HEK293 (cell line): ENCODE results near the gene ANO8.
A peak's percentile ranks its signal among the peaks of the same experiment; 100 is the strongest.

Experiments
- CTCF ChIA-PET: fragments of 350-600 bp; formaldehyde crosslinking; extraction: SDS; loops from one replicate; lab custom pipeline; 2021; ENCODE audit warnings: antibody characterized with exemption; lab: Yijun Ruan, JAX
- POLR2A ChIA-PET: fragments of 300-600 bp; formaldehyde crosslinking; extraction: SDS; loops from one replicate; lab custom pipeline; 2020; ENCODE audit warnings: antibody characterized with exemption, inconsistent platforms; lab: Yijun Ruan, JAX
- H3K27ac ChIP-seq: fragments of 200-500 bp; sonication (Bioruptor generic); 2 replicates; pipeline ENCODE4 v1.5.1; 2014; ENCODE audit warnings: low read depth, low read length, control low read depth, inconsistent platforms; ENCODE audit errors: extremely low read depth
- H3K36me3 ChIP-seq, 2 experiments: fragments of 200-500 bp in 1 of 2; sonication (Bioruptor generic) in 1 of 2; 1 replicate in 1 of 2; 2 replicates in 1 of 2; pipeline ENCODE4 v1.5.1; 2014 to 2017; ENCODE audit warnings: inconsistent platforms in 2 of 2, low read length in 2 of 2; ENCODE audit not compliant: control insufficient read depth in 2 of 2, insufficient read depth in 1 of 2
- H3K4me1 ChIP-seq: fragments of 200-500 bp; sonication (Bioruptor generic); 2 replicates; pipeline ENCODE4 v1.5.1; 2014; ENCODE audit warnings: mild to moderate bottlenecking, low read length, inconsistent platforms; ENCODE audit not compliant: control insufficient read depth, insufficient read depth
- H3K4me3 ChIP-seq: 2 replicates; pipeline ENCODE4 v1.5.1; 2011; ENCODE audit warnings: low read depth, mild to moderate bottlenecking, control low read depth, low read length, moderate library complexity
- H3K9me3 ChIP-seq: fragments of 200-500 bp; sonication (Bioruptor generic); 2 replicates; pipeline ENCODE4 v1.5.1; 2014; ENCODE audit warnings: low read depth, low read length, inconsistent platforms; ENCODE audit not compliant: control insufficient read depth, insufficient read depth
- FEZF1 ChIP-seq: fragments of 450-650 bp; formaldehyde crosslinking; IDR thresholded peaks from 2 replicates; pipeline ENCODE4 v1.5.1; 2016; ENCODE audit warnings: missing biosample characterization, missing genetic modification characterization
- GFI1B ChIP-seq: fragments of 450-650 bp; formaldehyde crosslinking; IDR thresholded peaks from 2 replicates; pipeline ENCODE4 v1.5.1; 2016; ENCODE audit warnings: missing biosample characterization, missing genetic modification characterization
- GLIS1 ChIP-seq: fragments of 450-650 bp; formaldehyde crosslinking; IDR thresholded peaks from 2 replicates; pipeline ENCODE4 v1.5.1; 2016; ENCODE audit warnings: missing biosample characterization, missing genetic modification characterization
- GLIS2 ChIP-seq: fragments of 450-650 bp; formaldehyde crosslinking; IDR thresholded peaks from 2 replicates; pipeline ENCODE4 v1.5.1; 2016; ENCODE audit warnings: missing biosample characterization, missing genetic modification characterization
- IKZF3 ChIP-seq: fragments of 450-650 bp; IDR thresholded peaks from 2 replicates; pipeline ENCODE4 v1.5.0; 2018; ENCODE audit warnings: missing biosample characterization, mild to moderate bottlenecking, missing genetic modification characterization, moderate library complexity
- SCRT2 ChIP-seq: fragments of 450-650 bp; formaldehyde crosslinking; IDR thresholded peaks from 2 replicates; pipeline ENCODE4 v1.5.1; 2016; ENCODE audit warnings: missing biosample characterization, missing genetic modification characterization
- SP2 ChIP-seq: fragments of 450-650 bp; formaldehyde crosslinking; IDR thresholded peaks from 2 replicates; pipeline ENCODE4 v1.5.1; 2016; ENCODE audit warnings: missing biosample characterization, missing genetic modification characterization
- ZBTB17 ChIP-seq: fragments of 450-650 bp; formaldehyde crosslinking; IDR thresholded peaks from 2 replicates; pipeline ENCODE4 v1.5.1; 2016; ENCODE audit warnings: missing biosample characterization, missing genetic modification characterization
- ZFP3 ChIP-seq: fragments of 450-650 bp; formaldehyde crosslinking; IDR thresholded peaks from 2 replicates; pipeline ENCODE4 v1.5.1; 2016; ENCODE audit warnings: low read depth, missing biosample characterization, missing genetic modification characterization
- ZNF16 ChIP-seq: fragments of 450-650 bp; formaldehyde crosslinking; IDR thresholded peaks from 2 replicates; pipeline ENCODE4 v1.5.1; 2016; ENCODE audit warnings: low read depth, missing biosample characterization, missing genetic modification characterization
- ZNF391 ChIP-seq: fragments of 450-650 bp; formaldehyde crosslinking; IDR thresholded peaks from 2 replicates; pipeline ENCODE4 v1.5.1; 2016; ENCODE audit warnings: low read depth, missing biosample characterization, missing genetic modification characterization, borderline replicate concordance
- ZNF501 ChIP-seq: fragments of 450-650 bp; formaldehyde crosslinking; IDR thresholded peaks from 2 replicates; pipeline ENCODE4 v1.5.1; 2016; ENCODE audit warnings: missing biosample characterization, missing genetic modification characterization
- ZNF585B ChIP-seq: fragments of 450-650 bp; formaldehyde crosslinking; IDR thresholded peaks from 2 replicates; pipeline ENCODE4 v1.5.1; 2016; ENCODE audit warnings: missing biosample characterization, missing genetic modification characterization
- ZNF600 ChIP-seq: fragments of 450-650 bp; formaldehyde crosslinking; IDR thresholded peaks from 2 replicates; pipeline ENCODE4 v1.5.1; 2016; ENCODE audit warnings: missing biosample characterization, missing genetic modification characterization
- ZNF626 ChIP-seq: fragments of 450-650 bp; sonication (Bioruptor Pico); formaldehyde crosslinking; IDR thresholded peaks from 2 replicates; pipeline ENCODE4 v1.5.1; 2018; ENCODE audit warnings: missing biosample characterization, missing genetic modification characterization, inconsistent platforms
- ZNF785 ChIP-seq: fragments of 450-650 bp; formaldehyde crosslinking; IDR thresholded peaks from 2 replicates; pipeline ENCODE4 v1.5.1; 2016; ENCODE audit warnings: missing biosample characterization, missing genetic modification characterization
- ZNF791 ChIP-seq: fragments of 450-650 bp; formaldehyde crosslinking; IDR thresholded peaks from 2 replicates; pipeline ENCODE4 v1.5.1; 2016; ENCODE audit warnings: missing biosample characterization, missing genetic modification characterization
- ZSCAN16 ChIP-seq: fragments of 450-650 bp; formaldehyde crosslinking; IDR thresholded peaks from 2 replicates; pipeline ENCODE4 v1.5.1; 2016; ENCODE audit warnings: missing biosample characterization, missing genetic modification characterization
- TF ChIP-seq, protein P1 (sequence below): fragments of 450-650 bp; formaldehyde crosslinking; IDR thresholded peaks from 2 replicates; pipeline ENCODE4 v1.5.1; 2017; ENCODE audit warnings: missing biosample characterization, missing genetic modification characterization
- TF ChIP-seq, protein P2 (sequence below): fragments of 450-650 bp; formaldehyde crosslinking; IDR thresholded peaks from 2 replicates; pipeline ENCODE4 v1.5.1; 2016; ENCODE audit warnings: missing biosample characterization, missing genetic modification characterization, borderline replicate concordance
- TF ChIP-seq, protein P3 (sequence below): fragments of 450-650 bp; formaldehyde crosslinking; IDR thresholded peaks from 2 replicates; pipeline ENCODE4 v1.5.1; 2016; ENCODE audit warnings: missing biosample characterization, missing genetic modification characterization

The ANO8 gene

DNA sequence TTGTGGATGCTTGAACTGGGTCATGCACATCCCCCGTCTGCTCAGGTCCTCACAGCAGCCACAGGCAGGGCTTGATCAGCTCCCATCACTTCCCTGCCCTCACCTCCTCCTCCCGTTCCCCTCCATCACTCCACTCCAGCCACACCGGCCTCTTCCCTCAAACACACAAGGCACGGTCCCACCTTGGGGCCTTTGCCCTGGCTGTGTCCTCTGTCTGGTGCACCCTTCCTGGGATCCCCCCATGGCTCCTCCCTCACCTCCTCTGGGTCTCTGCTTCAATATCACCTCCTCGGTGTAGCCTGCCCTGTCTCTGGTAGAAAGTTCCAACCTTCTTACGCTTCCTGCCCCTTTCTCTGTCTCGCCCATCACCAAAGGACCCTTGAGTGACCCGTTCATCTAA, 18.7 kb upstream of the ANO8 start:
- H3K36me3 ChIP-seq: no peaks in the 10 kb centered on the region
- H3K27ac ChIP-seq: no peak overlapping the region
- no peaks in the 10 kb centered on the region for H3K9me3 ChIP-seq
- TF ChIP-seq GLIS2 (tag by site-specific recombination) (no peak), ZNF785 (tag by site-specific recombination) (no peak), ZNF16 (tag by site-specific recombination) (no peak), ZNF585B (no peak), ZNF791 (no peak), ZNF600 (no peak), ZFP3 (tag by site-specific recombination) (no peak), GFI1B (no peak), ZSCAN16 (tag by site-specific recombination) (no peak)
- TF ChIP-seq, protein P1, sequence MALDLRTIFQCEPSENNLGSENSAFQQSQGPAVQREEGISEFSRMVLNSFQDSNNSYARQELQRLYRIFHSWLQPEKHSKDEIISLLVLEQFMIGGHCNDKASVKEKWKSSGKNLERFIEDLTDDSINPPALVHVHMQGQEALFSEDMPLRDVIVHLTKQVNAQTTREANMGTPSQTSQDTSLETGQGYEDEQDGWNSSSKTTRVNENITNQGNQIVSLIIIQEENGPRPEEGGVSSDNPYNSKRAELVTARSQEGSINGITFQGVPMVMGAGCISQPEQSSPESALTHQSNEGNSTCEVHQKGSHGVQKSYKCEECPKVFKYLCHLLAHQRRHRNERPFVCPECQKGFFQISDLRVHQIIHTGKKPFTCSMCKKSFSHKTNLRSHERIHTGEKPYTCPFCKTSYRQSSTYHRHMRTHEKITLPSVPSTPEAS: no peak
- no peak overlapping the region for H3K4me3 ChIP-seq
- H3K4me1 ChIP-seq: no peaks in the 10 kb centered on the region
- ChIA-PET CTCF (no interaction called here), POLR2A (no interaction called here)

DNA sequence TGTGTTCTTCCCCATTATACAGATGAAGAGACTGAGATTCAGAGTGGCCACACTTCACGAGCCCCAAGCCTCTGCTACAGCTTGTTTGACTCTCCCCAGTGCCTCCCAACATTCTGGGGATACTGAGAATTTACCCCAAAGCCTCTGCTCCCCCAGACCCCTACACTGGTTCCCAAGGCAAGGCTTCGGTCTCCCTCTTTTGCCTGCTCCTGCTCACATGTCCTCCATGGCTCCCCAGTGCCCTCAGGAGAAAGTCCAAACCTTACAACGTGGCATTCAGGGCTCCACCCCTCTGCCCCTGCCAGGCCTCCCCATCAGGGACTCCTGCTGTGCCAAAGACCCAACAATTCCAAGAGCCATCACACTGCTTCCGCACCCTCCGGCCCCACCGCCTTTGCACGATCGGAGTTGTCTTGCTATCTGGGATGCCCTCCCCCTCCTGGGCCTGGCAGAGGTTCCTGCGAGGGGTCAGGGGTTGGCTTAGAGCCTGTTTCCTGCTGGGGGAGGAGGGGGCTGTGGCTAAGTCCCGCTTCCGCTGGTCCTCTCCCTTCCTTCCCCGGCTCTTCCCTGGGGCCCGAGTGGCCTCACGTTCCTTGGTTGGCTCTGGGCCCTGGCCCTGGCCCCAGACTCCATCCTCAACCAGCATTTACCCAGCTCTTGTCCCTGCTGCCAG, 18.1 kb upstream of the ANO8 start:
- Histone ChIP-seq H3K36me3 (no peaks in the 10 kb centered on the region), H3K4me3 (no peak overlapping the region), H3K4me1 (no peaks in the 10 kb centered on the region), H3K27ac (no peak overlapping the region), H3K9me3 (no peaks in the 10 kb centered on the region)
- CTCF ChIA-PET: no interaction called here
- POLR2A ChIA-PET: no interaction called here
- TF ChIP-seq ZNF391 (no peak), FEZF1 (tag by site-specific recombination) (no peak), ZNF501 (tag by site-specific recombination) (no peak), ZNF626 (tag by site-specific recombination) (no peak), IKZF3 (tag by site-specific recombination) (no peak), SCRT2 (tag by site-specific recombination) (no peak), ZBTB17 (tag by site-specific recombination) (no peak), SP2 (tag by site-specific recombination) (peak; percentile 14; the same call in 1 of the 2 replicates), ZNF16 (tag by site-specific recombination) (peak; percentile 92), GLIS1 (tag by site-specific recombination) (no peak)
- TF ChIP-seq, protein P2, sequence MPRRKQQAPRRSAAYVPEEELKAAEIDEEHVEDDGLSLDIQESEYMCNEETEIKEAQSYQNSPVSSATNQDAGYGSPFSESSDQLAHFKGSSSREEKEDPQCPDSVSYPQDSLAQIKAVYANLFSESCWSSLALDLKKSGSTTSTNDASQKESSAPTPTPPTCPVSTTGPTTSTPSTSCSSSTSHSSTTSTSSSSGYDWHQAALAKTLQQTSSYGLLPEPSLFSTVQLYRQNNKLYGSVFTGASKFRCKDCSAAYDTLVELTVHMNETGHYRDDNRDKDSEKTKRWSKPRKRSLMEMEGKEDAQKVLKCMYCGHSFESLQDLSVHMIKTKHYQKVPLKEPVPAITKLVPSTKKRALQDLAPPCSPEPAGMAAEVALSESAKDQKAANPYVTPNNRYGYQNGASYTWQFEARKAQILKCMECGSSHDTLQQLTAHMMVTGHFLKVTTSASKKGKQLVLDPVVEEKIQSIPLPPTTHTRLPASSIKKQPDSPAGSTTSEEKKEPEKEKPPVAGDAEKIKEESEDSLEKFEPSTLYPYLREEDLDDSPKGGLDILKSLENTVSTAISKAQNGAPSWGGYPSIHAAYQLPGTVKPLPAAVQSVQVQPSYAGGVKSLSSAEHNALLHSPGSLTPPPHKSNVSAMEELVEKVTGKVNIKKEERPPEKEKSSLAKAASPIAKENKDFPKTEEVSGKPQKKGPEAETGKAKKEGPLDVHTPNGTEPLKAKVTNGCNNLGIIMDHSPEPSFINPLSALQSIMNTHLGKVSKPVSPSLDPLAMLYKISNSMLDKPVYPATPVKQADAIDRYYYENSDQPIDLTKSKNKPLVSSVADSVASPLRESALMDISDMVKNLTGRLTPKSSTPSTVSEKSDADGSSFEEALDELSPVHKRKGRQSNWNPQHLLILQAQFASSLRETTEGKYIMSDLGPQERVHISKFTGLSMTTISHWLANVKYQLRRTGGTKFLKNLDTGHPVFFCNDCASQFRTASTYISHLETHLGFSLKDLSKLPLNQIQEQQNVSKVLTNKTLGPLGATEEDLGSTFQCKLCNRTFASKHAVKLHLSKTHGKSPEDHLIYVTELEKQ (tag by site-specific recombination): no peak
- TF ChIP-seq, protein P3, sequence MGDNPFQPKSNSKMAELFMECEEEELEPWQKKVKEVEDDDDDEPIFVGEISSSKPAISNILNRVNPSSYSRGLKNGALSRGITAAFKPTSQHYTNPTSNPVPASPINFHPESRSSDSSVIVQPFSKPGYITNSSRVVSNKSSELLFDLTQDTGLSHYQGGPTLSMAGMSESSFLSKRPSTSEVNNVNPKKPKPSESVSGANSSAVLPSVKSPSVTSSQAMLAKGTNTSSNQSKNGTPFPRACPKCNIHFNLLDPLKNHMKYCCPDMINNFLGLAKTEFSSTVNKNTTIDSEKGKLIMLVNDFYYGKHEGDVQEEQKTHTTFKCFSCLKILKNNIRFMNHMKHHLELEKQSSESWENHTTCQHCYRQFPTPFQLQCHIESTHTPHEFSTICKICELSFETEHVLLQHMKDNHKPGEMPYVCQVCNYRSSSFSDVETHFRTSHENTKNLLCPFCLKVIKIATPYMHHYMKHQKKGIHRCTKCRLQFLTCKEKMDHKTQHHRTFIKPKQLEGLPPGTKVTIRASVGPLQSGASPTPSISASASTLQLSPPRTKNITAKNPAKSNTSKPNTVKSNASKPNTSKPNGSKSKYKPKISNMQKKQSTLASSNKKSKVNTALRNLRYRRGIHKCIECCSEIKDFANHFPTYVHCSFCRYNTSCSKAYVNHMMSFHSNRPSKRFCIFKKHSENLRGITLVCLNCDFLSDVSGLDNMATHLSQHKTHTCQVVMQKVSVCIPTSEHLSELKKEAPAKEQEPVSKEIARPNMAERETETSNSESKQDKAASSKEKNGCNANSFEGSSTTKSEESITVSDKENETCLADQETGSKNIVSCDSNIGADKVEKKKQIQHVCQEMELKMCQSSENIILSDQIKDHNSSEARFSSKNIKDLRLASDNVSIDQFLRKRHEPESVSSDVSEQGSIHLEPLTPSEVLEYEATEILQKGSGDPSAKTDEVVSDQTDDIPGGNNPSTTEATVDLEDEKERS (tag by site-specific recombination): no peak
